Testis (tissue), 3 donors: ENCODE results near the gene C1QTNF7. TPM values are rescaled to one million over a fixed set of nuclear protein-coding genes. Genes with fewer than 3 reads are reported as not detected.

ENCODE experiments used
- DNase-seq: peaks from one replicate; pipeline ENCODE4 v3.0.0-alpha.2; 2019
- H3K27ac ChIP-seq, 2 donors: fragments of 200-600 bp; sonication (generic); one replicate each; pipeline ENCODE4 v1.5.1; 2019
- H3K27me3 ChIP-seq: fragments of 200-600 bp; sonication (generic); one replicate; pipeline ENCODE4 v1.5.1; 2019
- H3K36me3 ChIP-seq: fragments of 200-600 bp; sonication (generic); one replicate; pipeline ENCODE4 v1.5.1; 2017; ENCODE audit warnings: low read depth; ENCODE audit errors: missing control alignments
- H3K4me1 ChIP-seq: fragments of 200-600 bp; sonication (generic); one replicate; pipeline ENCODE4 v1.5.1; 2019
- H3K4me3 ChIP-seq, 2 donors: fragments of 200-600 bp; sonication (generic); one replicate each; pipeline ENCODE4 v1.5.1; 2017 to 2019
- H3K9me3 ChIP-seq: fragments of 200-600 bp; sonication (generic); one replicate; pipeline ENCODE4 v1.5.1; 2017
- CTCF ChIP-seq, 3 experiments: fragments of 450-650 bp in 2 of 3; fragments of 200-600 bp in 1 of 3; sonication (generic) in 1 of 3; IDR thresholded peaks; one replicate each; pipeline ENCODE4 v1.5.1; 2016 to 2019; ENCODE audit warnings: antibody characterized with exemption in 3 of 3, mild to moderate bottlenecking in 2 of 3, moderate library complexity in 1 of 3
- POLR2A ChIP-seq: fragments of 450-650 bp; IDR thresholded peaks from one replicate; pipeline ENCODE4 v1.6.1; 2017; ENCODE audit warnings: antibody characterized with exemption, mild to moderate bottlenecking, moderate library complexity
- WGBS, 2 donors: methylation state at CpG; one replicate each; pipeline ENCODE4 v1.1.5; 2018; 5-methylcytosine and 5-hydroxymethylcytosine counted together
- intact Hi-C: fragments of 100-400 bp; cut with DNase I; formaldehyde crosslinking; loops from one replicate; pipeline ENCODE4 v1.15.1; 2023; ENCODE audit warnings: low total_unique reads
- polyA plus RNA-seq: library from polyadenylated mRNA; stranded (reverse); fragments of 350-450 nt; fragmentation: Illumina TruSeq; extraction: RNeasy Lipid Tissue Mini Kit (QIAGEN cat#74804); gene quantifications from one replicate; pipeline ENCODE4 v1.2.3, GENCODE V29; 2014; ENCODE audit warnings: low read depth, low replicate concordance; ENCODE audit not compliant: insufficient read depth
- total RNA-seq, 2 donors: library from RNA; depleted of rRNA; stranded (reverse); fragments of >200 nt; gene quantifications; one replicate each; pipeline ENCODE4 v1.2.3, GENCODE V29; 2016

C1QTNF7 gene
- total and polyA plus RNA-seq, 3 donors from 2014 or later: 1.7 to 8.1 (median 5.1) TPM

DNA sequence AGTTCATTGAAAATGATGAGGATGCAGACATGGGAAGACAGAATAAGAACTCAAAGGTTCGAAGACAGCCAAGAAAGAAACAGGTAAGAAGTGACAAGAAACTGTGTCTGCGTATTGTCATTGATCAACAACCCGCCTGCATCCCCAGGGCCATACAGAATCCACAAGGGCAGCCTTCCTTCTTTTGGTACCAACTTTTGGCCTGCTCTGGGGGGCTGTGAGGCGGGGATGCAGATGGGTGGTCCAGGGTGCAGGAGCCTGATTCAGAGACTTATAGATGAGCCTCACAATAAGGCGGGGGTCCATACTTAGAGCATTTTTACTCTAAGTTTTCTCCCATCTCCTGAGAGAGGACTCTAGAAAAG, 50.9 kb downstream of the C1QTNF7 start:
- no peak overlapping the region for H3K4me3 ChIP-seq

GRCh38 chr4:15479089-15479912, 51.5 kb downstream of the C1QTNF7 start:
- Histone ChIP-seq H3K27ac (peak overlapping the region; percentile 75 to 83), H3K9me3 (no peaks in the 10 kb centered on the region), H3K36me3 (no peaks in the 10 kb centered on the region), H3K4me3 (peak overlapping the region; percentile 49 to 58), H3K27me3 (no peaks in the 10 kb centered on the region), H3K4me1 (peaks cover 4% of the 10 kb centered on the region)
- peak; percentile 40 to 55 (median 51) for TF ChIP-seq CTCF (IDR thresholded peaks at IDR 0.05)
- TF ChIP-seq POLR2A: no peak
- 25 to 33% methylated on average over 10 to 11 of the region's 11 CpGs for WGBS, 2 donors
- DNase-seq: peak; percentile 68
- intact Hi-C loops: no loop called here

More for the DNA sequence above, 50.9 kb downstream of the C1QTNF7 start:
- H3K4me1 ChIP-seq: peaks cover 4% of the 10 kb centered on the region
- no peaks in the 10 kb centered on the region for H3K36me3 ChIP-seq
- no peaks in the 10 kb centered on the region for H3K27me3 ChIP-seq
- TF ChIP-seq CTCF (IDR thresholded peaks at IDR 0.05) (no peak), POLR2A (no peak)
- H3K9me3 ChIP-seq: no peaks in the 10 kb centered on the region
- no peak for DNase-seq
- WGBS, 2 donors: 66 to 81% methylated on average over 5 of the region's 5 CpGs
- intact Hi-C loops: no loop called here
- no peak overlapping the region for H3K27ac ChIP-seq

DNA sequence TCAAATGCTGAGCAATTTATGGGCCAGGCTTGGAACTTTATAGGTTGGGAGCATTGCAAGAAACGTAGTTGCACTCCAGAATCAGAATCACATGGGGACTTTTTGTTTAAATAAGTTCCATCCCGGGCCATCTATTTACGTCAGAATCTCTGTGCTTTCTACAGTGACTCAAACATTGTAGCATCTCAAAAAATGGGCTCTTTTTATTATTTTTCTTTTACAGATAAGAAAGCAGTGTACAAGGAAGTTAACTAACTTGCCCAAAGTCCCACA, 52.0 kb downstream of the C1QTNF7 start:
- 19 to 27% methylated on average over 3 of the region's 3 CpGs for WGBS, 2 donors
- no peaks in the 10 kb centered on the region for H3K9me3 ChIP-seq
- no peaks in the 10 kb centered on the region for H3K36me3 ChIP-seq
- H3K4me3 ChIP-seq: peak overlapping the region; percentile 49 to 58
- no peak for DNase-seq
- H3K27ac ChIP-seq: peak overlapping the region in 1 of 2 donors; percentile 83
- intact Hi-C loops: no loop called here
- H3K27me3 ChIP-seq: no peaks in the 10 kb centered on the region
- TF ChIP-seq POLR2A (no peak), CTCF (IDR thresholded peaks at IDR 0.05) (no peak)
- peaks cover 4% of the 10 kb centered on the region for H3K4me1 ChIP-seq

DNA sequence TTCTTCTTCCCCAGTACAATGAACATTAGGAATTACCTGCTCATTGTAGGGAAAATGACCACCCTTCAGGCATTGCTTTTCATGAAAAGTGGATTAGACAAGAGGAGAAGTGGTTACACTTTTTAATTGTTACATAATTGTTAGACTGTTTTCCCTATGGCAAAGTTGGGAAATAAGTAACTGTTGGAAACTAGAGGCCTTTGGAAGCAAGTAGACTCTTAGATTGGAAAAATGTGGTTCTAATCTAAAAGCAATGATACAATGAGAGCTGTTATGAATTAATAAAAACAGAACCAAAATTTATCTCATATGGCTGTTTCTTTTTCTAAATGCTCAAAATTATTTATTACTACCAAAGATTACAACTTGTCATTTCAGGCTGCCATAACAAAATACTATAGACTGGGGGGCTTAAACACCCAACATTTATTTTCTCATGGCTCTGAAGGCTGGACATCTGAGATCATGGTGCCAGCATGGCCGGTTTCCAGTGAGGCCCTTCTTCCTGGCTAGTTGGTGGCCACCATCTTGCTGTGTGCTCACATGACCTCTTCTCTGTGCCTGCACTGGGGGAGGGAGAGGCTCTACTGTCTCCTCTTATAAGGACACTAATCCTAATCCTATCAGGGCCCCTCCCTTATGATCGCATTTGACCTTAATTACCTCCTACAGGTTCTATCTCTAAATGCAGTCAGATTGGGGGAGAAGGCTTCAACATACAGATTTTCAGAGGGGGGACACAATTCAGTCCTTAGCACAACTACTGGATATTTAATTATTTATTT, 54.3 kb downstream of the C1QTNF7 start:
- H3K4me3 ChIP-seq: no peak overlapping the region
- H3K9me3 ChIP-seq: no peaks in the 10 kb centered on the region
- intact Hi-C loops: no loop called here
- no peak for TF ChIP-seq CTCF (IDR thresholded peaks at IDR 0.05)
- no peak for TF ChIP-seq POLR2A
- no peak for DNase-seq
- no peak overlapping the region for H3K27ac ChIP-seq
- peaks cover 4% of the 10 kb centered on the region for H3K4me1 ChIP-seq
- H3K36me3 ChIP-seq: no peaks in the 10 kb centered on the region
- no peaks in the 10 kb centered on the region for H3K27me3 ChIP-seq
- 93 to 97% methylated on average over 2 of the region's 2 CpGs for WGBS, 2 donors
